ENCODE data around the gene PIEZO1. TPM values are rescaled to one million over a fixed set of nuclear protein-coding genes. Genes with fewer than 3 reads are reported as not detected.

The PIEZO1 gene
- total and polyA plus RNA-seq, 2 experiments from 2014 or later, result 30.4 to 70.1 TPM

GRCh38 chr16:88739139-88739976 is 45.7 kb downstream of the PIEZO1 start:
- Mint-ChIP-seq H3K9me3 (no peaks in the 10 kb centered on the region), H3K4me1 (no peaks in the 10 kb centered on the region), H3K36me3 (ENCODE audit: low read depth) (no peaks in the 10 kb centered on the region), H3K27ac (no peak overlapping the region), H3K4me3 (no peak overlapping the region), H3K27me3 (ENCODE audit: insufficient read depth, low read depth, poor library complexity) (peaks cover 7% of the 10 kb centered on the region)
- no peaks in the 10 kb centered on the region for H3K4me1 ChIP-seq (ENCODE audit: insufficient read depth)
- H2AFZ ChIP-seq, result no peak overlapping the region
- TF ChIP-seq STAT1 (IDR thresholded peaks at IDR 0.05; ENCODE audit: unreplicated experiment) (no peak), ZNF462 (CRISPR knock-in tag; IDR thresholded peaks at IDR 0.05) (no peak), EZH2 (IDR thresholded peaks at IDR 0.05; ENCODE audit: low read depth, unreplicated experiment) (no peak), CREB1 (CRISPR knock-in tag; IDR thresholded peaks at IDR 0.05; ENCODE audit: low read depth) (no peak), ZNF114 (CRISPR knock-in tag; IDR thresholded peaks at IDR 0.05) (no peak), ETS1 (IDR thresholded peaks at IDR 0.05) (no peak), ZNF331 (CRISPR knock-in tag; IDR thresholded peaks at IDR 0.05; ENCODE audit: low read depth) (no peak), POLR2AphosphoS5 (IDR thresholded peaks at IDR 0.05; ENCODE audit: low read depth) (no peak), JUNB (IDR thresholded peaks at IDR 0.05; ENCODE audit: unreplicated experiment) (no peak)
- TF ChIP-seq, protein P1, sequence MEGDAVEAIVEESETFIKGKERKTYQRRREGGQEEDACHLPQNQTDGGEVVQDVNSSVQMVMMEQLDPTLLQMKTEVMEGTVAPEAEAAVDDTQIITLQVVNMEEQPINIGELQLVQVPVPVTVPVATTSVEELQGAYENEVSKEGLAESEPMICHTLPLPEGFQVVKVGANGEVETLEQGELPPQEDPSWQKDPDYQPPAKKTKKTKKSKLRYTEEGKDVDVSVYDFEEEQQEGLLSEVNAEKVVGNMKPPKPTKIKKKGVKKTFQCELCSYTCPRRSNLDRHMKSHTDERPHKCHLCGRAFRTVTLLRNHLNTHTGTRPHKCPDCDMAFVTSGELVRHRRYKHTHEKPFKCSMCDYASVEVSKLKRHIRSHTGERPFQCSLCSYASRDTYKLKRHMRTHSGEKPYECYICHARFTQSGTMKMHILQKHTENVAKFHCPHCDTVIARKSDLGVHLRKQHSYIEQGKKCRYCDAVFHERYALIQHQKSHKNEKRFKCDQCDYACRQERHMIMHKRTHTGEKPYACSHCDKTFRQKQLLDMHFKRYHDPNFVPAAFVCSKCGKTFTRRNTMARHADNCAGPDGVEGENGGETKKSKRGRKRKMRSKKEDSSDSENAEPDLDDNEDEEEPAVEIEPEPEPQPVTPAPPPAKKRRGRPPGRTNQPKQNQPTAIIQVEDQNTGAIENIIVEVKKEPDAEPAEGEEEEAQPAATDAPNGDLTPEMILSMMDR (conservative IDR thresholded peaks at IDR 0.05; ENCODE audit: low read depth in 2 of 2), result no peak
- H3K9me2 ChIP-seq (ENCODE audit: insufficient read depth), result no peaks in the 10 kb centered on the region
- no peaks in the 10 kb centered on the region for H3F3A ChIP-seq (replicated peaks; ENCODE audit: low read depth)
- H3K27ac ChIP-seq (ENCODE audit: low read depth), result no peak overlapping the region
- H3K4me3 ChIP-seq, result no peak overlapping the region
- no peaks in the 10 kb centered on the region for H3K27me3 ChIP-seq (ENCODE audit: insufficient read depth)
- no peak for DNase-seq (ENCODE audit: low spot score)
- no peak overlapping the region for H3K4me2 ChIP-seq
- ATAC-seq, result no peak
- H3K36me3 ChIP-seq (ENCODE audit: insufficient read depth), result no peaks in the 10 kb centered on the region; the same call in 1 of the 2 replicates
- H4K20me1 ChIP-seq (replicated peaks; ENCODE audit: insufficient read depth), result no peaks in the 10 kb centered on the region
- no peaks in the 10 kb centered on the region for H3K79me2 ChIP-seq (replicated peaks; ENCODE audit: insufficient read depth)

Data from GM23338 (cell line).